Measurements from ENCODE around the gene WDR11. TPM values are rescaled to one million over a fixed set of nuclear protein-coding genes. Genes with fewer than 3 reads are reported as not detected.
"Not testable (repeated sequence)": the region's sequence is repeated elsewhere in the genome, so short reads cannot be mapped to it uniquely, and the experiment has no call there.

Gene WDR11
- total RNA-seq, 1 experiment from 2014 or later = 48.3 TPM

DNA sequence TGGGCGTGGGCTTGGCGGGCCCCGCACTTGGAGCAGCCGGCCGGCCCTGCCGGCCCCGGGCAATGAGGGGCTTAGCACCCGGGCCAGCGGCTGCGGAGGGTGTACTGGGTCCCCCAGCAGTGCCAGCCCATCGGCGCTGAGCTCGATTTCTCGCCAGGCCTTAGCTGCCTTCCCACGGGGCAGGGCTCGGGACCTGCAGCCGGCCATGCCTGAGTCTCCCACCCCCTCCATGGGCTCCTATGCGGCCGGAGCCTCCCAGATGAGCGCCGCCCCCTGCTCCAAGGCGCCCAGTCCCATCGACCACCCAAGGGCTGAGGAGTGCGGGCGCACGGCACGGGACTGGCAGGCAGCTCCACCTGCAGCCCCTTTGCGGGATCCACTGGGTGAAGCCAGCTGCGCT lies 72.7 kb downstream of the WDR11 start:
- H3K4me2 ChIP-seq (ENCODE audit: low read length); CTCF ChIA-PET; ATAC-seq; intact Hi-C loops (cut with micrococcal nuclease); POLR2A ChIA-PET; DNase-seq (ENCODE audit: low read depth, low spot score); H3K9ac ChIP-seq (ENCODE audit: low read length); H3K27ac ChIP-seq (ENCODE audit: low read depth, low read length); BruUV-seq (replicated peaks); H2AFZ ChIP-seq (ENCODE audit: low read depth, low read length, poor library complexity, severe bottlenecking); H3K27me3 ChIP-seq (ENCODE audit: insufficient read depth, low read length); H3K79me2 ChIP-seq (ENCODE audit: insufficient read depth, low read length); H3K4me1 ChIP-seq (ENCODE audit: control insufficient read depth in 1 of 2, insufficient read depth in 2 of 2, low read length in 2 of 2); H3K4me3 ChIP-seq (replicated peaks in 1 of 2; ENCODE audit: low read depth in 1 of 2, low read length in 2 of 2); H4K20me1 ChIP-seq (ENCODE audit: insufficient read depth); H3K9me2 ChIP-seq (ENCODE audit: insufficient read depth); RAD21 ChIA-PET (ENCODE audit: low non-redundant PET in 1 of 2, low total read pairs in 2 of 2, uncharacterized antibody in 2 of 2, unreplicated experiment in 2 of 2); H3K9me3 ChIP-seq (ENCODE audit: control insufficient read depth in 1 of 2, insufficient read depth in 1 of 2, low read depth in 1 of 2, low read length in 2 of 2); H3K36me3 ChIP-seq (ENCODE audit: control insufficient read depth in 1 of 2, insufficient read depth in 2 of 2, low read length in 2 of 2): not testable (repeated sequence)

- Histone ChIP-seq H3K36me3 (ENCODE audit: control insufficient read depth in 1 of 2, insufficient read depth in 2 of 2, low read length in 2 of 2) (no peaks in the 10 kb centered on the region), H3K9me2 (ENCODE audit: insufficient read depth) (no peaks in the 10 kb centered on the region), H3K4me3 (replicated peaks in 1 of 2; ENCODE audit: low read depth in 1 of 2, low read length in 2 of 2) (no peak overlapping the region), H3K9ac (ENCODE audit: low read length) (no peak overlapping the region), H3K4me2 (ENCODE audit: low read length) (no peak overlapping the region), H3K79me2 (ENCODE audit: insufficient read depth, low read length) (no peaks in the 10 kb centered on the region), H3K4me1 (ENCODE audit: control insufficient read depth in 1 of 2, insufficient read depth in 2 of 2, low read length in 2 of 2) (no peaks in the 10 kb centered on the region), H3K27me3 (ENCODE audit: insufficient read depth, low read length) (peaks cover 7% of the 10 kb centered on the region; the same call in 1 of the 2 replicates), H4K20me1 (ENCODE audit: insufficient read depth) (no peaks in the 10 kb centered on the region), H2AFZ (ENCODE audit: low read depth, low read length, poor library complexity, severe bottlenecking) (no peak overlapping the region), H3K9me3 (ENCODE audit: control insufficient read depth in 1 of 2, insufficient read depth in 1 of 2, low read depth in 1 of 2, low read length in 2 of 2) (no peaks in the 10 kb centered on the region), H3K27ac (ENCODE audit: low read depth, low read length) (no peak overlapping the region)
- CTCF ChIA-PET = no interaction called here
- intact Hi-C loops (cut with micrococcal nuclease) = no loop called here
- no peak for DNase-seq (ENCODE audit: low read depth, low spot score)
- no peak for ATAC-seq
- RAD21 ChIA-PET (ENCODE audit: low non-redundant PET in 1 of 2, low total read pairs in 2 of 2, uncharacterized antibody in 2 of 2, unreplicated experiment in 2 of 2) = no interaction called here
- BruUV-seq (replicated peaks) = no TSS peak
- TF ChIP-seq, protein P1, sequence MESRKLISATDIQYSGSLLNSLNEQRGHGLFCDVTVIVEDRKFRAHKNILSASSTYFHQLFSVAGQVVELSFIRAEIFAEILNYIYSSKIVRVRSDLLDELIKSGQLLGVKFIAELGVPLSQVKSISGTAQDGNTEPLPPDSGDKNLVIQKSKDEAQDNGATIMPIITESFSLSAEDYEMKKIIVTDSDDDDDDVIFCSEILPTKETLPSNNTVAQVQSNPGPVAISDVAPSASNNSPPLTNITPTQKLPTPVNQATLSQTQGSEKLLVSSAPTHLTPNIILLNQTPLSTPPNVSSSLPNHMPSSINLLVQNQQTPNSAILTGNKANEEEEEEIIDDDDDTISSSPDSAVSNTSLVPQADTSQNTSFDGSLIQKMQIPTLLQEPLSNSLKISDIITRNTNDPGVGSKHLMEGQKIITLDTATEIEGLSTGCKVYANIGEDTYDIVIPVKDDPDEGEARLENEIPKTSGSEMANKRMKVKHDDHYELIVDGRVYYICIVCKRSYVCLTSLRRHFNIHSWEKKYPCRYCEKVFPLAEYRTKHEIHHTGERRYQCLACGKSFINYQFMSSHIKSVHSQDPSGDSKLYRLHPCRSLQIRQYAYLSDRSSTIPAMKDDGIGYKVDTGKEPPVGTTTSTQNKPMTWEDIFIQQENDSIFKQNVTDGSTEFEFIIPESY (IDR thresholded peaks at IDR 0.05; ENCODE audit: extremely low read depth, insufficient replicate concordance, low read length) = no peak
- TF ChIP-seq ATF3 (IDR thresholded peaks at IDR 0.05) (no peak), ZNF274 (IDR thresholded peaks at IDR 0.05; ENCODE audit: low read depth, low read length) (no peak), SRF (IDR thresholded peaks at IDR 0.05; ENCODE audit: low read depth) (no peak), MAX (IDR thresholded peaks at IDR 0.05) (no peak), RAD21 (IDR thresholded peaks at IDR 0.05; ENCODE audit: low read depth) (no peak), SP1 (IDR thresholded peaks at IDR 0.05; ENCODE audit: low read depth) (no peak), JUND (IDR thresholded peaks at IDR 0.05) (no peak), FOSL1 (IDR thresholded peaks at IDR 0.05; ENCODE audit: low read depth) (no peak), TCF7L2 (IDR thresholded peaks at IDR 0.05; ENCODE audit: borderline replicate concordance, extremely low read depth, insufficient read depth, insufficient read length) (no peak), POLR2AphosphoS5 (IDR thresholded peaks at IDR 0.05; ENCODE audit: low read depth, low read length) (no peak), EGR1 (IDR thresholded peaks at IDR 0.05; ENCODE audit: low read depth) (no peak)
- POLR2A ChIA-PET = no interaction called here
Observed at GRCh38 chr10:120926611-120927010, 75.4 kb downstream of the WDR11 start.

Data from HCT116 (cell line).